DMS153 (cell line): Measurements from ENCODE around the gene GSAP.
A peak's percentile ranks its signal among the peaks of the same experiment; 100 is the strongest.
"Not testable (repeated sequence)": the region's sequence is repeated elsewhere in the genome, so short reads cannot be mapped to it uniquely, and the experiment has no call there.

Experiments used
- DNase-seq: peaks from one replicate; lab custom pipeline; 2025; lab: John Stamatoyannopoulos, UW

GSAP gene

GRCh38 chr7:77415823-77416620 lies at the start of gene GSAP:
TSS of gene GSAP (minus strand) at chr7:77416349. CDS start at chr7:77416321, 28 bp downstream.
- DNase-seq, result peak; percentile 32

- no peak for DNase-seq
Measured at GRCh38 chr7:77465256-77465655, 49.1 kb upstream of the GSAP start.

- DNase-seq, result no peak
Measured at GRCh38 chr7:77464589-77464988, 48.4 kb upstream of the GSAP start.

- DNase-seq, result not testable (repeated sequence)
Measured at GRCh38 chr7:77463632-77464031, 47.5 kb upstream of the GSAP start.

GRCh38 chr7:77461842-77462241 lies 45.7 kb upstream of the GSAP start:
- DNase-seq, result no peak

GRCh38 chr7:77461246-77461645 lies 45.1 kb upstream of the GSAP start:
- DNase-seq, result no peak

GRCh38 chr7:77460057-77460486 lies 43.9 kb upstream of the GSAP start:
- no peak for DNase-seq

GRCh38 chr7:77459311-77459726 lies 43.2 kb upstream of the GSAP start:
- peak; percentile 74 for DNase-seq

- DNase-seq, result no peak
Measured at GRCh38 chr7:77458786-77459185, 42.6 kb upstream of the GSAP start.

GRCh38 chr7:77457779-77458178 lies 41.6 kb upstream of the GSAP start:
- no peak for DNase-seq

GRCh38 chr7:77456696-77457095 lies 40.5 kb upstream of the GSAP start:
- no peak for DNase-seq

- DNase-seq, result no peak
Measured at GRCh38 chr7:77455321-77455720, 39.2 kb upstream of the GSAP start.

GRCh38 chr7:77454802-77455201 lies 38.7 kb upstream of the GSAP start:
- DNase-seq, result no peak

- no peak for DNase-seq
Measured at GRCh38 chr7:77453531-77453930, 37.4 kb upstream of the GSAP start.

GRCh38 chr7:77451950-77452349 lies 35.8 kb upstream of the GSAP start:
- DNase-seq, result not testable (repeated sequence)

- no peak for DNase-seq
Measured at GRCh38 chr7:77450613-77451012, 34.5 kb upstream of the GSAP start.

GRCh38 chr7:77450054-77450453 lies 33.9 kb upstream of the GSAP start:
- no peak for DNase-seq

- no peak for DNase-seq
Measured at GRCh38 chr7:77447616-77448015, 31.5 kb upstream of the GSAP start.

- DNase-seq, result no peak
Measured at GRCh38 chr7:77444123-77444522, 28.0 kb upstream of the GSAP start.

- no peak for DNase-seq
Measured at GRCh38 chr7:77443042-77443441, 26.9 kb upstream of the GSAP start.

GRCh38 chr7:77442636-77443035 lies 26.5 kb upstream of the GSAP start:
- DNase-seq, result no peak

GRCh38 chr7:77441046-77441445 lies 24.9 kb upstream of the GSAP start:
- no peak for DNase-seq

GRCh38 chr7:77439572-77439971 lies 23.4 kb upstream of the GSAP start:
- DNase-seq, result peak; percentile 15

GRCh38 chr7:77438131-77438530 lies 22.0 kb upstream of the GSAP start:
- no peak for DNase-seq
